SH-SY5Y (cell line): Measurements from ENCODE around the gene GSKIP.

Experiments used
- GATA2 ChIP-seq: IDR thresholded peaks from 2 replicates; pipeline ENCODE4 v1.6.1; 2011; ENCODE audit warnings: mild to moderate bottlenecking, low read depth, low read length
- GATA3 ChIP-seq: IDR thresholded peaks from 2 replicates; pipeline ENCODE4 v1.6.1; 2011; ENCODE audit warnings: low read depth, mild to moderate bottlenecking, low read length, moderate library complexity

DNA sequence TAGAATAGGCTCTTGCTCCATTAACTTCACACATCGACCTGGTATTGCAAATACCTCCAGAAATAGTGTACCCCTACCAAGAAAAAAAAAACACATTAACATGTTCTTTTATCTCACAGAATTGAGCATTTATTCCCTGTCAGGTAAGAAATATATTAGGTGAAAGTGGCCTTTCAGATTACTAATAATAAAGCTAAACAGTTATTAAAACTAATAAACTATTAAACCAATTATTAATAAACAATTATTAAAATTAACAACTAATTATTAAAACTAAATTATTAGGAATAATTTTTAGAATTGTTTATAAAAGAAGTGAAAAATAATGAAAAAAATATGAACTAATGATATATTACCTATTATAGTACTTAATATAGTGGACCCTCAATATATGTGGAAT, 21.4 kb downstream of the GSKIP start:
- TF ChIP-seq GATA3 = no peak
- no peak for TF ChIP-seq GATA2
